PC-9 (cell line): Measurements from ENCODE around the gene SPEM3.

Experiments used
- EZH2 ChIP-seq: fragments of 200-600 bp; sonication (generic); IDR thresholded peaks from 2 replicates; pipeline ENCODE4 v1.8.0; 2017; ENCODE audit warnings: antibody characterized with exemption, low read depth
- TF ChIP-seq, protein P1 (sequence below): fragments of 200-600 bp; sonication (generic); conservative IDR thresholded peaks from 2 replicates; pipeline ENCODE4 v1.6.1; 2017; ENCODE audit warnings: mixed run types, antibody characterized with exemption, mild to moderate bottlenecking, moderate library complexity

DNA sequence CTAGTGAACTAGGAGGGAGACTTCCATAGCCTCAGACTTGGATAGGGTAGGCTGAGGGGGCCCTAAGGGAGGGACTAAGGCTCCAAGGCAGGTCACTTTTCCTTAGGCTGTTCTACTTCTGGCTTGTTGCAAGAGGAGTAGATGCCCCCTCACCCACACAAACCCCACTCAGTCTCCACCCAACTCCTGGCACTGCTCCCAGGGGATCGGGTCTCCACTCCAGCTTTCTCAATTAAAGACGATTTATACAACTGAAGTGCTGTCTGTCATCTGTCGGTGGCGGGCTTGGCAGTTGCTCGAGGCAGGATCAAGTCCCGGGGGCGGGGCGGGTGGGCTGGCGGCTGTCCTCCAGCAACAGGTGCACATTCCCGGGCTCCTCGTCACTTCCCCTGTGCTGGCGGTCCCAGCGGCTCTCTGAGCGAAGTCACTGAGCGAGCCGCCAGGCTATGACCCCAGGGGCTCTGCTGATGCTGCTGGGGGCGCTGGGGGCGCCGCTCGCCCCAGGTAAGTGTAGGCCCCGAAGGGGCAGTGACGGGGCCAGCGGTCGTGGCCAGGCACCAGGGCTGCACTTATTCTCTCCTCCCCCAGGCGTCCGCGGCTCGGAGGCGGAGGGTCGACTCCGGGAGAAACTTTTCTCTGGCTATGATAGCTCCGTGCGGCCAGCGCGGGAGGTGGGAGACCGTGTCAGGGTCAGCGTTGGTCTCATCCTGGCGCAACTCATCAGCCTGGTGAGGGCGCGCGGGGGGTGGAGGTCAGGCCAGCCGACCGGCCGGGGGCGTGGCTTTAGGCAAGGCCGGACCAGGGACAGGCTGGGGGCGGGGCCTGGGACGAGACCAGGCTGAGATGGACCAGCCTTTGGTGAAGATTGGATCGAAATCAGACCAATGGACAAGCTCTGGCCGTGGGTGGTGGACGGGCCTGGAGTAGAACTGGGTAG is 16.3 kb downstream of the SPEM3 start, which contains the start of gene CHRNB1:
- TF ChIP-seq, protein P1, sequence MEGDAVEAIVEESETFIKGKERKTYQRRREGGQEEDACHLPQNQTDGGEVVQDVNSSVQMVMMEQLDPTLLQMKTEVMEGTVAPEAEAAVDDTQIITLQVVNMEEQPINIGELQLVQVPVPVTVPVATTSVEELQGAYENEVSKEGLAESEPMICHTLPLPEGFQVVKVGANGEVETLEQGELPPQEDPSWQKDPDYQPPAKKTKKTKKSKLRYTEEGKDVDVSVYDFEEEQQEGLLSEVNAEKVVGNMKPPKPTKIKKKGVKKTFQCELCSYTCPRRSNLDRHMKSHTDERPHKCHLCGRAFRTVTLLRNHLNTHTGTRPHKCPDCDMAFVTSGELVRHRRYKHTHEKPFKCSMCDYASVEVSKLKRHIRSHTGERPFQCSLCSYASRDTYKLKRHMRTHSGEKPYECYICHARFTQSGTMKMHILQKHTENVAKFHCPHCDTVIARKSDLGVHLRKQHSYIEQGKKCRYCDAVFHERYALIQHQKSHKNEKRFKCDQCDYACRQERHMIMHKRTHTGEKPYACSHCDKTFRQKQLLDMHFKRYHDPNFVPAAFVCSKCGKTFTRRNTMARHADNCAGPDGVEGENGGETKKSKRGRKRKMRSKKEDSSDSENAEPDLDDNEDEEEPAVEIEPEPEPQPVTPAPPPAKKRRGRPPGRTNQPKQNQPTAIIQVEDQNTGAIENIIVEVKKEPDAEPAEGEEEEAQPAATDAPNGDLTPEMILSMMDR = no peak
- TF ChIP-seq EZH2 = no peak
